HFFc6 (cell line): Measurements from ENCODE around the gene CDH18. TPM values are rescaled to one million over a fixed set of nuclear protein-coding genes. Genes with fewer than 3 reads are reported as not detected.

ENCODE experiments used
- DNase-seq: peaks from one replicate; pipeline ENCODE4 v3.0.0-alpha.2; 2018
- H3K27ac Mint-ChIP-seq: 2 replicates; pipeline ENCODE4 v1.8.0; 2020; ENCODE audit warnings: mild to moderate bottlenecking, mixed read lengths
- H3K27me3 Mint-ChIP-seq: 2 replicates; pipeline ENCODE4 v1.8.0; 2021; ENCODE audit warnings: mild to moderate bottlenecking, moderate library complexity, mixed read lengths; ENCODE audit not compliant: insufficient read depth
- H3K36me3 Mint-ChIP-seq: 2 replicates; pipeline ENCODE4 v1.8.0; 2021; ENCODE audit warnings: low read depth, mixed read lengths
- H3K4me1 Mint-ChIP-seq: 2 replicates; pipeline ENCODE4 v1.8.0; 2020; ENCODE audit warnings: low read depth, mixed read lengths
- H3K4me3 Mint-ChIP-seq: 2 replicates; pipeline ENCODE4 v1.8.0; 2020; ENCODE audit warnings: mild to moderate bottlenecking, moderate library complexity, mixed read lengths
- H3K9me3 Mint-ChIP-seq: 2 replicates; pipeline ENCODE4 v1.8.0; 2020; ENCODE audit warnings: mild to moderate bottlenecking, mixed read lengths
- CTCF ChIP-seq: fragments of 200-600 bp; sonication (generic); IDR thresholded peaks from 2 replicates; pipeline ENCODE4 v1.5.0; 2021; ENCODE audit warnings: antibody characterized with exemption, mild to moderate bottlenecking
- total RNA-seq, 6 experiments: library from RNA; stranded (reverse); fragmentation: NEBNext Ultra II Directional; extraction: Animal tissue kit (Norgen Biotek cat#: 25700); gene quantifications; 2 replicates in 1 of 6; 3 replicates in 5 of 6; pipeline ENCODE4 v1.2.3, GENCODE V29; 2021

Gene CDH18
- total RNA-seq, 6 experiments from 2014 or later = 0.38 to 0.72 (median 0.58) TPM; not detected in 1

GRCh38 chr5:19977099-19977498, 10.9 kb downstream of the CDH18 start:
- no peak for DNase-seq
- TF ChIP-seq CTCF = no peak
- no peak overlapping the region for H3K4me3 Mint-ChIP-seq
- H3K9me3 Mint-ChIP-seq = no peaks in the 10 kb centered on the region
- no peak overlapping the region for H3K27ac Mint-ChIP-seq
- no peaks in the 10 kb centered on the region for H3K4me1 Mint-ChIP-seq
- H3K27me3 Mint-ChIP-seq = peaks cover 2% of the 10 kb centered on the region; the same call in 1 of the 2 replicates
- H3K36me3 Mint-ChIP-seq = no peaks in the 10 kb centered on the region

- Mint-ChIP-seq H3K9me3 (no peaks in the 10 kb centered on the region), H3K4me3 (no peak overlapping the region), H3K27ac (no peak overlapping the region), H3K36me3 (no peaks in the 10 kb centered on the region), H3K27me3 (no peaks in the 10 kb centered on the region; the same call in 1 of the 2 replicates), H3K4me1 (no peaks in the 10 kb centered on the region)
- no peak for TF ChIP-seq CTCF
- no peak for DNase-seq
Observed at GRCh38 chr5:19975795-19976194, 12.2 kb downstream of the CDH18 start.

- no peaks in the 10 kb centered on the region for H3K9me3 Mint-ChIP-seq
- no peak for TF ChIP-seq CTCF
- no peak overlapping the region for H3K4me3 Mint-ChIP-seq
- no peak overlapping the region for H3K27ac Mint-ChIP-seq
- DNase-seq = no peak
- peaks cover 3% of the 10 kb centered on the region; the same call in 1 of the 2 replicates for H3K27me3 Mint-ChIP-seq
- no peaks in the 10 kb centered on the region for H3K4me1 Mint-ChIP-seq
- H3K36me3 Mint-ChIP-seq = no peaks in the 10 kb centered on the region
Observed at GRCh38 chr5:19960451-19960850, 27.5 kb downstream of the CDH18 start.

- no peaks in the 10 kb centered on the region for H3K4me1 Mint-ChIP-seq
- DNase-seq = no peak
- no peak overlapping the region for H3K4me3 Mint-ChIP-seq
- TF ChIP-seq CTCF = no peak
- no peaks in the 10 kb centered on the region for H3K9me3 Mint-ChIP-seq
- H3K27me3 Mint-ChIP-seq = peaks cover 3% of the 10 kb centered on the region
- no peak overlapping the region for H3K27ac Mint-ChIP-seq
- no peaks in the 10 kb centered on the region for H3K36me3 Mint-ChIP-seq
Observed at GRCh38 chr5:19959830-19960384, 28.1 kb downstream of the CDH18 start.

GRCh38 chr5:19950897-19951296, 37.1 kb downstream of the CDH18 start:
- no peaks in the 10 kb centered on the region for H3K9me3 Mint-ChIP-seq
- no peaks in the 10 kb centered on the region; the same call in 1 of the 2 replicates for H3K27me3 Mint-ChIP-seq
- no peak for TF ChIP-seq CTCF
- DNase-seq = no peak
- H3K27ac Mint-ChIP-seq = no peak overlapping the region
- no peaks in the 10 kb centered on the region for H3K4me1 Mint-ChIP-seq
- no peaks in the 10 kb centered on the region for H3K36me3 Mint-ChIP-seq
- no peak overlapping the region for H3K4me3 Mint-ChIP-seq
